Measurements from ENCODE around the gene GPR34.
"Not testable (repeated sequence)": the region's sequence is repeated elsewhere in the genome, so short reads cannot be mapped to it uniquely, and the experiment has no call there.

GPR34 gene

GRCh38 chrX:41695426-41695825 lies 6.7 kb downstream of the GPR34 start:
- DNase-seq: peak; percentile 54

GRCh38 chrX:41703574-41704029 lies 14.8 kb downstream of the GPR34 start:
- peak; percentile 73 for DNase-seq

- DNase-seq: no peak
Measured at GRCh38 chrX:41705042-41705441, 16.3 kb downstream of the GPR34 start.

- DNase-seq: no peak
Measured at GRCh38 chrX:41705680-41706374, 17.1 kb downstream of the GPR34 start.

- DNase-seq: no peak
Measured at GRCh38 chrX:41707218-41707617, 18.4 kb downstream of the GPR34 start.

GRCh38 chrX:41708486-41708885 lies 19.7 kb downstream of the GPR34 start:
- no peak for DNase-seq

- DNase-seq: no peak
Measured at GRCh38 chrX:41711021-41711667, 22.4 kb downstream of the GPR34 start.

- DNase-seq: peak; percentile 61
Measured at GRCh38 chrX:41716222-41716621, 27.4 kb downstream of the GPR34 start.

GRCh38 chrX:41716767-41717473 lies 28.1 kb downstream of the GPR34 start:
- no peak for DNase-seq

- no peak for DNase-seq
Measured at GRCh38 chrX:41718481-41719235, 29.9 kb downstream of the GPR34 start.

GRCh38 chrX:41719610-41720009 lies 30.8 kb downstream of the GPR34 start:
- DNase-seq: not testable (repeated sequence)

GRCh38 chrX:41720125-41720779 lies 31.5 kb downstream of the GPR34 start:
- peak; percentile 78 for DNase-seq

- peak; percentile 57 for DNase-seq
Measured at GRCh38 chrX:41721590-41721989, 32.8 kb downstream of the GPR34 start.

- peak; percentile 58 for DNase-seq
Measured at GRCh38 chrX:41722214-41722613, 33.4 kb downstream of the GPR34 start.

GRCh38 chrX:41722816-41723618 lies 34.2 kb downstream of the GPR34 start:
- no peak for DNase-seq

GRCh38 chrX:41723826-41724225 lies 35.1 kb downstream of the GPR34 start, which contains the start of gene GPR82:
TSS of gene GPR82 (plus strand) at chrX:41724181. CDS start at chrX:41727027, 2,846 bp downstream.
- DNase-seq: no peak

- DNase-seq: no peak
Measured at GRCh38 chrX:41728125-41728524, 39.4 kb downstream of the GPR34 start.

- no peak for DNase-seq
Measured at GRCh38 chrX:41730081-41730480, 41.3 kb downstream of the GPR34 start.

- no peak for DNase-seq
Measured at GRCh38 chrX:41732260-41732659, 43.5 kb downstream of the GPR34 start.

GRCh38 chrX:41733939-41734338 lies 45.2 kb downstream of the GPR34 start:
- DNase-seq: peak; percentile 74

GRCh38 chrX:41734530-41734929 lies 45.8 kb downstream of the GPR34 start:
- DNase-seq: no peak

- peak; percentile 51 for DNase-seq
Measured at GRCh38 chrX:41737065-41737464, 48.3 kb downstream of the GPR34 start.
